Inflammatory macrophage treated with lipopolysaccharide for 1 hour (primary cell): ENCODE data around the gene CDC7.

Experiments used
- DNase-seq, 2 donors: peaks; one replicate each; pipeline ENCODE4 v3.0.0-alpha.2; 2020 to 2022

Gene CDC7

DNA sequence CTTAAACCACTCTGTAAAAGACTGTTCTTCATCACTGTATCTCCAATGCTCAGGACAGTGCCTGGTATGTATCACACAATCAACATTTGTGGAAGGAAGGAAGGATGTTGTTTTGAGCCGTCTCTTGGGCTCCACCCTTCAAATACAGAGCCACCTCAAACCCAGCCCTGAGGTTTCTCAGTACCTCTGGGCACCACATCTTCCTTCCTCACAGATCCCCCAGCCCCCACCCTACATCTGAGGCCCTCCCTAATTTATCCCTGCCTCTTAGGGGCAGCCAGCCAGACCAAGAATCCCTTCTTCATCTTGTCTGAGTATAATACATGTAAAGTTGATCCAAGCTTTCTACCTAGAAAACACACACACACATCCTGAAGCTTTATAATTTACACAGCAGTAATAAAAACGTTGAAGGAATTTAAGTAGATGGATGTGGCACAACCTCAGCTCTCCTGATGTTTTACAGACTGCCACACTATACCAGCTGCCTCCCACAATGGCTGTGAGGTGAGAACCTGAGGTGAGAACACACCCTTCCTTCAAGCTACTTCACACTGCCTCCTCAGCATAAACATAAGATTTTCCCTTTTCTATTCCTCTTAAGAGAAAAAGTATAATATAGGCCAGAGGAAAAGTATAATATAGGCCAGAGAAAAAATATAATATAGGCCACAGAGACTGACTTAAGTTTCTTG, 48.5 kb downstream of the CDC7 start:
- DNase-seq, result no peak

DNA sequence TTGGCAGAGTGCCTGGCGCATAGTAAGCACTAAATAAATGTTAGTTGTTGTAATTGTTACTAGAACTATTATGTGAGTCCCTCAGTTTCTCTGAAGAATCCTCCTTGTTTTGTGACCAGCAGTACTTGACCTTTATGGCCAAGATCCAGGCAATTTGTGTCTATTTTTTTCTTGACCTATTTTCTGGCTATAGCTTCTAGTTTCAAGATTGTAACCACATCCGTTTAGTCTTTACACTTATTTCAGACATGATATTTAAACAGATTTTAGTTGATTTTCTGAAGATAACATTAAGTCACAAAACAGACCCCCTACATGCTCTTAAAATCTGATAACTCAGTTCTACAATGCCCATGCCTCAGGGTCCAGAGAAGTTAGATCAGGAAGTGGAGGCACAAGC, 50.3 kb downstream of the CDC7 start:
- DNase-seq, result no peak

GRCh38 chr1:91552091-91552490, 51.4 kb downstream of the CDC7 start:
- no peak for DNase-seq

- DNase-seq, result no peak
Observed at GRCh38 chr1:91552596-91552995, 51.9 kb downstream of the CDC7 start.

DNA sequence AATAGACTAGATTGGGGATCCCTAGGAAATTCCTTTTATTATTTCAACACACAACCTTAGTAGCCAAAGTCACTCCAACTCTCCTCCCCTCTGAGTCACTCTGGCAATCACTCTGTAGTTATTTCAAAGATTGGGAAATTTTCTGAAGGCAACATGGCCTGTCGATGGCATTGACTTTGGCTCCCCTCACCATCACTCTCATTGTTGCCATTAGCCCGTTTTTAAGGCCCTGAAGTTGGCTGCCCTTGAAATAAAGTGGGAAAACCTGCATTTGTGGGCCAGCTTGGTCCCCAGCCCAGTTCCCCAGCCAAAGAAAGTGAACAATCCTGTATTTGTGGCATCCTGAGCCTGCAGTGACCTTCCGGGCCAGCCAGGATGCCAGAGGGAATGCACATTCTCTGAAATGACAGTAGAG, 52.5 kb downstream of the CDC7 start:
- DNase-seq, result peak; percentile 27 to 43

DNA sequence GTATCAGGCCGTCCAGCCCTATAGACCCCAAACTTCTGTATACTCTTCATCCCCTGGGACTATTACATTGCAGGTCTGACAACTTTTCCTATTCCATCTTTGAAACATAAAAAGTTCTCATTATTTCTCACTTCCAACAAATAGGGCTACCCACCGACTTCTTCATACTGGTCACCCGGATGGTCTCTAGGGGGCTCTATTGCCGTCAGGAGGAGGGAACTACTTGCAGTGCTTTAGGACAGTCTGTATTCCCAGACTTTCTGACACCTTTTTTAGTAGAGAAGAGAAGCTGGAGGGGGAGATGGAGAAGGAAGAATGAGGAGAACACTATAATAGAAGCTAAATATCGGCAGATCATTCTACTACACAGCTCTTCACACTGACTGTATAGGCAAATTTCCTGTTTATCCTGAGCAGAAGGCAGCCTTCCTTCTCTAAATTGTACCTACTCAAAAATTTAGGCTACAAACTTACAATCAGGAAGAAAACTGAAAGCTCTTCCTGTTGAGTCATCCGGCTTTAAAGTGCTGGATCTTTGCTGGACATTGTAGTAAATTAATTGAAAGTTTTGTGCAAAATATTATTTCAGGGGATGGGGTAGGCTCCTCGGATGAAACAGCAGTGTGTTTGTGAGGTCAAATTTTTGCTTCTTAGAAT, 54.6 kb downstream of the CDC7 start:
- DNase-seq, result no peak

DNA sequence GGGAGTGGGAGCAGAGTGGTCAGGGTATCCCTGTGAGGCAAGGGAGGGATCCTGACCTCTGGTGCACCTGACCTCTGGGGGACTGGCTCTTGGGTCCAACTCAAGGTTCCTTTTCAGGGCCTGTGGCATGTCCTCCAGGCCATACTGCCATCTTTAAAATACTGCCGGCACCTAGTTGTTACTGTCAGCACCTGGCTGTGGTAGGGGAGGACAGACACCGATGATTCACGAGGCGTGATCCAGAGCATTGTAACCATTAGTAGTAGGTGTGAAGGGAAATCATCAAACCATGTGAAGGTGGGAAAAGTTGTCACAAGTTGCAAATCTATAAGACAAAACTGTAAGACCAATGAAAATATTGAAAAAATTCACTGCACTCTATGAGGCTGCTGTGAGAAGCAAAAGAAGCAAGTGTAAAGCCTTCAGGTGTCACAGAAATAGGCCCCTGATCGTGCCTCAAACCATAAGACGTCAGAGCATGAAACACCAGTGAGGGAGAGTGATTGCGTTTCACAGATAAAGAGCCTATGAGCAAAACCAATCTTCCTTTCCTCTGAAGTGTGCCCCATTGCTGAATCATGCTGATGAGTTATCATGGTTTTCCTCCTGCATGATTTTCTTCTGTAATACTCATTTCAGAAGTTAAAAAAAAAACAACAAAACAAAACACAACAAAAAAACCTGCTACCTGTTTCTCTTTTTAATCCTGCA, 55.3 kb downstream of the CDC7 start:
- no peak for DNase-seq

GRCh38 chr1:91556556-91556955, 55.9 kb downstream of the CDC7 start:
- no peak for DNase-seq

DNA sequence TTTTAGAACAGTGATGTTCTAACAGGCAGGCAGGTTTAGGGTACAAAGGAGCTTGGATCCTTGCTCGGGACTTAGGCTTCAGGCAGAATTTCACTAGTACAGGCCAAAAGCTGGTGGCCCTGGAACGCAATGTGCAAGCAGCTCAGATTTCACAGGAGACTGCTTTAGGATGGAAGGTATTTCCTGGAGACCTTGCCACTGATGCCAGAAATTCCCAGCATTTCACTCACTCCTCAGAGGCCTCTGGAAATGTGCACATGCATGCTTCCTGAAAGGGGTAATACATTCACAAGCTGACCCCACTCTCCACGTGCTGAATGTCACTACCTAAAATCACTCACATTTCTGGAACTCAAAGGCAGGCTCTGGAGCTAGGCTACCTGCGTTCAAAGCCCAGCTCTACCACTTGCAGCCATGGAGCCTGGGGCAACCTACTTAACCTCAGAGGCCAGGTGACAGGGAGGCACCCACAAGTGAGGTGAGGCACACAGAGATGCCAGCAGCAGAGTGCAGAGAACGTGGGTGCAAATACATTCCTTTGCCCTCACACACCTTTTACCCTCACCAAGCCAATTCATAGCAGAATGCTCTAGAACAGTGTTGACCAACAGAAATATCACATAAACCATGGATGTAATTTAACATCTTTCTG, 56.5 kb downstream of the CDC7 start:
- DNase-seq, result no peak

- DNase-seq, result no peak
Observed at GRCh38 chr1:91557826-91558225, 57.2 kb downstream of the CDC7 start.

DNA sequence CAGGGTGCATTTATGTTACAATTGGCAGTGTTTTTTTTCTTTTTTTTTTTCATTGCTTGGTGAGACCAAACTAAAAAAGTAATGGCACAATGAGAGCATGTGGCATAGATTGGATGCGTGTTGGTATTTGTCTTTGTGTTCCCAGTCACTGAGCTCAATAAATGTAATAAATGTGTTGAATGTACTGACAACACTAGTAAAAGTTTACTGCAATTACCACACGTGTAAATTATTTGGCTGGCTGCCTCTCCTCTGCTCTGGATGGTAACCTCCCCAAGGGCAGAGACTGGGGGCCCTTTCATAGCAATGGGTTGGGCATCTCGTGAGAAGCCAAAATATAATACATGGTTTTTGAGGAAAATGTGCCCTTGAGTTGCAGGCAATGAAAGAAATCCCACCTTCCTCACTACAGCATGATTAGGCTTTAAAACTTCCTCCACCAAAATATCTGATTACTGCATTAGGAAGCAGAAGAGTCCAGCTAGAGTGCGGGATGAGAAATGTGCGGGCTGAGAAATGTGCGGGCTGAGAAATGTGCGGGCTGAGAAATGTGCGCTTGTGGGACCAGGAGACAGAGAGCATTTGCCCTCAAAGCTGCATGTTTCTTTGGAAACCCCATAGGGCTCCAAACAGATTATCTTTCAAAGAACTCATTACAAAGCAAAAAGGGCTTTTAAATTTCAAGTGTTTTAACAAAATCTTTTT, 58.5 kb downstream of the CDC7 start:
- no peak for DNase-seq

- DNase-seq, result no peak
Observed at GRCh38 chr1:91559838-91560565, 59.4 kb downstream of the CDC7 start.

GRCh38 chr1:91564888-91565701, 64.4 kb downstream of the CDC7 start:
- DNase-seq, result no peak

DNA sequence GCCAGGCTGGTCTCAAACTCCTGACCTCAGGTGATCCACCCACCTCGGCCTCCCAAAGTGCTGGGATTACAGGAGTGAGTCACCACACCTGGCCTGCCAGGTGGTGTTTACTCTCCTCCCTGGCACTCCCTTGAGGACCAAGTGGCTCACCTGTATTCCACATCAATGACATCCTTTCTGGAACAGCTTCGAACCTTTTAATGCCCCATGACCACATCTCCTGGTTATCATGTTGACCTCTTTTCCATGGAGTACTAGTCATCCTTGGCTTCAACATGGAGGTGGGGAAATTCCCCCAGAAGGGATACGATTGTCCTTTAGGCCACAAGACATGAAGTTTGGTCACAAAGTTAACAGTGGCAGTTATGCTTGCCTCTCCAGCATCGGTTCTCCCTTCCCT, 66.9 kb downstream of the CDC7 start:
- no peak for DNase-seq

DNA sequence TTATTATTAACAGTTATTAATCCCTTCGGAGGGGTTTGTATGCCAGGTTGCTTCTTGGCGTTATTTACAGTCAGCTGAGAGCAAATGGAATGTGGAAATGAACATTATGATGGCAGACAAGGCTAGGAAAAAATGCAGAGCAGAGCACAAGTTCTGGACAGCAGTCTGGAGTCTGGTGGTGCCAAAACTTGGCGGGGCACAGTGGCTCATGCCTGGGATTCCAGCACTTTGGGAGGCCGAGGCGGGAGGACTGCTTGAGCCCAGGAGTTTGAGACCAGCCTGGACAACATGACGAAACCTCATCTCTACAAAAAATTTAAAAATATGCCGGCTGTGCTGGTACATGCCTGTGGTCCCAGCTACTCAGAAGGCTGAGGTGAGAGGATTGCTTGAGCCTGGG, 67.6 kb downstream of the CDC7 start:
- no peak for DNase-seq

- DNase-seq, result peak; percentile 57 to 60
Observed at GRCh38 chr1:91569411-91570119, 68.9 kb downstream of the CDC7 start.

DNA sequence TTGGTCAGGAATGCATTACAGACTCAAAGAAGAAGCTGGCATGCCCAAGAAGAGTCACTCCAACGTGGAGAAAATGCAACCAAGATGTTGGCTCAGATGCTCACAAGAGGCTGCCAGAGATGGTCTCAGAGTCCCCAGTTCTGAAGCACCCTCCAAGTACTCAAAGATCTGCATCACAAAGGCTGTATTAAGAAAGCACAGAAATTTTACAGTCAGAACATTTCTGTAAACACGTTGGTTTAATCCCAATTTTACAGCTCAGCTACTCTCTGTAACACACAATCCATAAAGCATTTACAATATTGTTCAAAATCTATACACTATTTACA, 69.4 kb downstream of the CDC7 start:
- DNase-seq, result no peak

DNA sequence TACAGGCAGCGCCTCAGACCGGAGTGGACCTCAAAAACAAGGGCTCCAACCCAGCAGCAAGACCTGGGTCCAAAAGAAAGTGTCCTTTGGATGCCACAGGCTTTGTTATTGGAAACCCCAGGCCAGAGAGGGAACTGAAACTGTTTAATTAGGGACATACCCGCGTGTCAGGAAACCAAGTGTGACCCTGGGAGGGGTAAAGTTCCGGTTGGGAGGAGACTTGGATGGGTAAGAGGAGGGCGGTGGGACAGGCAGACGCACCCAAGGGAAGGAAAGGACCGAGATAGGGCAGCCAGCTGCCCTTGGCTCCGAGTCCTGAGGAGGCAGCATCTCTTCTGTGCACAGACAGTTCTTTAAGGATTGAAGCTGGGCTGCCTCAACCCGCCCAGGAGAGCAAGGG, 71.4 kb downstream of the CDC7 start:
- peak; percentile 49 to 79 for DNase-seq
